ENCODE data around the gene SNX8.

Gene SNX8

DNA sequence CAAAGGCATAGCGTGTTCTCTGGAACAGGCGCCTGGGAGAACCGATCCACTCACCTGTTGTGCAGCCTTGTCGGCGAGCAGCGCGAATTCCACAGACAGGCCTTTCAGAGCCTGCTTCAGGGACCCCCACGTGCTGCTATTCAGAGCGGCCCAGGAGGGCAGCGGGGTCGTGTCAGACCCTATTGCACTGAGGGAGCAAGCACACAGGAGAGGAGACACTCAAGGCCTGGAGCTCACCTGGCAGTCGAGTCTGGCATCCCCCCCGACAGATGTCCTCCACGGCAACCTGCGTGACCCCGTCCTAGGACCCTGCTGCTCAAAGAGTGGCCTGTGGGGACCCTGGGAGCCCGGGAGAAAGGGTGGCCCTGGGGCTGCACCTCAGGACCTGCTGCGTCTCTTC, 51.1 kb downstream of the SNX8 start:
- TF ChIP-seq, protein P1, sequence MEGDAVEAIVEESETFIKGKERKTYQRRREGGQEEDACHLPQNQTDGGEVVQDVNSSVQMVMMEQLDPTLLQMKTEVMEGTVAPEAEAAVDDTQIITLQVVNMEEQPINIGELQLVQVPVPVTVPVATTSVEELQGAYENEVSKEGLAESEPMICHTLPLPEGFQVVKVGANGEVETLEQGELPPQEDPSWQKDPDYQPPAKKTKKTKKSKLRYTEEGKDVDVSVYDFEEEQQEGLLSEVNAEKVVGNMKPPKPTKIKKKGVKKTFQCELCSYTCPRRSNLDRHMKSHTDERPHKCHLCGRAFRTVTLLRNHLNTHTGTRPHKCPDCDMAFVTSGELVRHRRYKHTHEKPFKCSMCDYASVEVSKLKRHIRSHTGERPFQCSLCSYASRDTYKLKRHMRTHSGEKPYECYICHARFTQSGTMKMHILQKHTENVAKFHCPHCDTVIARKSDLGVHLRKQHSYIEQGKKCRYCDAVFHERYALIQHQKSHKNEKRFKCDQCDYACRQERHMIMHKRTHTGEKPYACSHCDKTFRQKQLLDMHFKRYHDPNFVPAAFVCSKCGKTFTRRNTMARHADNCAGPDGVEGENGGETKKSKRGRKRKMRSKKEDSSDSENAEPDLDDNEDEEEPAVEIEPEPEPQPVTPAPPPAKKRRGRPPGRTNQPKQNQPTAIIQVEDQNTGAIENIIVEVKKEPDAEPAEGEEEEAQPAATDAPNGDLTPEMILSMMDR (IDR thresholded peaks at IDR 0.05; ENCODE audit: low read depth, low read length, missing control alignments) = no peak
- H3K4me3 ChIP-seq (replicated peaks; ENCODE audit: low read depth, low read length) = no peak overlapping the region
- no peak for DNase-seq (ENCODE audit: extremely low read depth, low read depth)

DNA sequence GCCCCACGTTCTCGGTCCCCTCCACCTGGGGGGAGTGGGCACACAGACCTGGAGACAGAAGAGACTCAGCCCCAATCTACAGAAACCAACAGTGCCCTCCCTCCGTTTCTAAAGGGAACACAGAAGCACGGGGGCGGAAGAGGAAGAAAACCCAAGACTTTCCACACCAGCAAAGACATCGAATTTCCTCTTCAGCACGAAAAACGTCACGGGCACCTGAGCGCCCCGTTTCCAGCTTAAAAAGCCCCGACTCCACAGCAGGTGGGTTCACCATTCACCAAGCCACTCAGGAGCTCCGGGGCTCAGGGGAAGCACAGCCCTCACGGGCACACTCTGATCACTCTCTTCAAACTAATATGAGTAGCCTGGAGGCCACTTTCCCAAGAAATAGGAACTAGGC, 52.6 kb downstream of the SNX8 start:
- no peak for DNase-seq (ENCODE audit: extremely low read depth, low read depth)
- H3K4me3 ChIP-seq (replicated peaks; ENCODE audit: low read depth, low read length) = no peak overlapping the region
- TF ChIP-seq, protein P1 (IDR thresholded peaks at IDR 0.05; ENCODE audit: low read depth, low read length, missing control alignments) = no peak

DNA sequence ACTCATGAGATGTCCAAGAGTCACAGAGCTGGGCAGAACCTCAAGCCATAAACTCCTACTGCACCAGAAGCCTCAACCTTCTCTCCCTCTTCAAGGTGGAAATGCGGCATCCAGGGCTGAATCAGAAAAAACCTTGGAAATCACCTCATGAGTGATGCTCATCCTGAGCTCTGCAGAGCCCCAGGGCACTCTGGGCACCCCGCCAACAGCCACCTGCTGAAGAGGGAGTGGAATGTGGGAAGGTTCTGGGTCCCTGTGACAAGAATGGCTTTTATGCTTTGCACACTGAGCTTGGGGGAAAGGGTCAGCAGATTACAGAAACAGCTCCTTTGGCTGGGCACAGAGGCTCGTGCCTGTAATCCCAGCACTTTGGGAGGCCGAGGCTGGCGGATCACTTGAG, 53.4 kb downstream of the SNX8 start:
- DNase-seq (ENCODE audit: extremely low read depth, low read depth) = no peak
- H3K4me3 ChIP-seq (replicated peaks; ENCODE audit: low read depth, low read length) = no peak overlapping the region
- TF ChIP-seq, protein P1 (IDR thresholded peaks at IDR 0.05; ENCODE audit: low read depth, low read length, missing control alignments) = no peak

GRCh38 chr7:2259480-2259879, 54.8 kb downstream of the SNX8 start:
- DNase-seq (ENCODE audit: extremely low read depth, low read depth) = no peak
- TF ChIP-seq, protein P1 (IDR thresholded peaks at IDR 0.05; ENCODE audit: low read depth, low read length, missing control alignments) = no peak
- no peak overlapping the region for H3K4me3 ChIP-seq (replicated peaks; ENCODE audit: low read depth, low read length)

- TF ChIP-seq, protein P1 (IDR thresholded peaks at IDR 0.05; ENCODE audit: low read depth, low read length, missing control alignments) = no peak
- no peak for DNase-seq (ENCODE audit: extremely low read depth, low read depth)
- H3K4me3 ChIP-seq (replicated peaks; ENCODE audit: low read depth, low read length) = no peak overlapping the region
Measured at GRCh38 chr7:2258661-2259365, 55.4 kb downstream of the SNX8 start.

DNA sequence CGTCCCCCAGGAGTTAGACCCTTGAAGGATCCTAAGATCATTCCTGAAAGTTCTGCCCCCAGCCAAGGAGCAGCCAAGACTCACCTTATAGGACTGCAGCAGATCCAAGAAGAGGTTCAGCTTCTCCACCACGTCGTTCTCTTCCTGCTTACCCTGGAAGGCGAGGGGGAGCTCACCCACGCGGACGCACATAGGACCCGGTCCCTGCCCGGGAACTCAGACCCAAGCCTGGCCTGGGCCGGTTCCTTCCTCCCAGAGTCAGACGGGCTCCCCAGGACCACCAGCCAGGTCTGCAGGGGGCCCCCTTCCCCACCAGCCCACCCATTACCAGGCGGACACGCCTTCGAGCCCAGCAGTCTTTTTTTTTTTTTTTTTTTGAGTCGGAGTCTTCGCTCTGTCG, 56.6 kb downstream of the SNX8 start:
- no peak for DNase-seq (ENCODE audit: extremely low read depth, low read depth)
- TF ChIP-seq, protein P1 (IDR thresholded peaks at IDR 0.05; ENCODE audit: low read depth, low read length, missing control alignments) = no peak
- H3K4me3 ChIP-seq (replicated peaks; ENCODE audit: low read depth, low read length) = no peak overlapping the region

DNA sequence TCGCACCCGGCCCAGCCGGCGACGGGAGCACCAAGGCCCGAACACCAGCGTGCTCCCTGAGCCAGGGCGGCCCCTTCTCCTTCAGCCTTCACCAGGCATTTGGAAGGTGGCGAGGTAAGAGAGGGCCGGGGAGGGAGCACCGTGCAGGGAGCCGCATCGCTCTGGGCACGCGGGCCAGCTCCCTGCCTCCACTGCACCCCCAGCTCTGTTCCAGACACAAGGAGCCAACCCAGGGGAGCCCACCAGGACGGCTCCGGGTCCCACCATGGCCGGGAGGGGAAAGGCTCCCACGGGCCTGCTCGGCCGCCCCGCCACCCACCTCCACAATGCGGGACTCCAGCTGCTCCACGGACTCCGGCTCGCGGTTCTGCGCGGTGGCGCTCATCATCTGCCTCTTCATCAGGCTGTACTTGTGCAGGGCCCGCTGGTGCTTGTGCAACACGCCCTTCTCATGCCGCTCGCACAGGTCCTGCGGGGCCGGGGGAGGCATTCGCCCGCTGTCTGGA, 57.1 kb downstream of the SNX8 start:
- no peak for DNase-seq (ENCODE audit: extremely low read depth, low read depth)
- TF ChIP-seq, protein P1 (IDR thresholded peaks at IDR 0.05; ENCODE audit: low read depth, low read length, missing control alignments) = no peak
- no peak overlapping the region for H3K4me3 ChIP-seq (replicated peaks; ENCODE audit: low read depth, low read length)

Data from HFF-Myc (cell line).